ENCODE results near the gene GNAO1. TPM values are rescaled to one million over a fixed set of nuclear protein-coding genes. Genes with fewer than 3 reads are reported as not detected.

GNAO1 gene
- polyA plus RNA-seq, 1 donor, result 1.0 TPM

DNA sequence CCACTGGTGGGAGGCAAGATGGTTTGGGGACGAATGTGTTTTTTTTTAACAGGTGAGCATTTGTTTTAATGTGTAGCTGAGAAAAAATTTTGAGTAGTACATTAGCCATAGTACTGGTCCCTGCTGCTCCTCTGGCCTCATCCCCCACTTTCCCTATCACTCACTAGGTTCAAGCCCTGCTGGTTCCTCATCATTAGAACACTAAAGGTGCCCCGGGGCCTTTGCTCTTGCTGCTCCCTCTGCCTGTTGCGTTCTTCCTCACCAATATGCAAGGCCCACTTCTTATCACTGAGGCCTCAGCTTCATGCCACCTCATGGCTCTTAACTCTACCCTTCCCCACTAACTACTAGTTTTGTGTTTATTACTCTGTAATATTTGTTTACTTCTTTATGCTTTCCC is 74.5 kb downstream of the GNAO1 start:
- no peak for DNase-seq (ENCODE audit: low read depth)

DNA sequence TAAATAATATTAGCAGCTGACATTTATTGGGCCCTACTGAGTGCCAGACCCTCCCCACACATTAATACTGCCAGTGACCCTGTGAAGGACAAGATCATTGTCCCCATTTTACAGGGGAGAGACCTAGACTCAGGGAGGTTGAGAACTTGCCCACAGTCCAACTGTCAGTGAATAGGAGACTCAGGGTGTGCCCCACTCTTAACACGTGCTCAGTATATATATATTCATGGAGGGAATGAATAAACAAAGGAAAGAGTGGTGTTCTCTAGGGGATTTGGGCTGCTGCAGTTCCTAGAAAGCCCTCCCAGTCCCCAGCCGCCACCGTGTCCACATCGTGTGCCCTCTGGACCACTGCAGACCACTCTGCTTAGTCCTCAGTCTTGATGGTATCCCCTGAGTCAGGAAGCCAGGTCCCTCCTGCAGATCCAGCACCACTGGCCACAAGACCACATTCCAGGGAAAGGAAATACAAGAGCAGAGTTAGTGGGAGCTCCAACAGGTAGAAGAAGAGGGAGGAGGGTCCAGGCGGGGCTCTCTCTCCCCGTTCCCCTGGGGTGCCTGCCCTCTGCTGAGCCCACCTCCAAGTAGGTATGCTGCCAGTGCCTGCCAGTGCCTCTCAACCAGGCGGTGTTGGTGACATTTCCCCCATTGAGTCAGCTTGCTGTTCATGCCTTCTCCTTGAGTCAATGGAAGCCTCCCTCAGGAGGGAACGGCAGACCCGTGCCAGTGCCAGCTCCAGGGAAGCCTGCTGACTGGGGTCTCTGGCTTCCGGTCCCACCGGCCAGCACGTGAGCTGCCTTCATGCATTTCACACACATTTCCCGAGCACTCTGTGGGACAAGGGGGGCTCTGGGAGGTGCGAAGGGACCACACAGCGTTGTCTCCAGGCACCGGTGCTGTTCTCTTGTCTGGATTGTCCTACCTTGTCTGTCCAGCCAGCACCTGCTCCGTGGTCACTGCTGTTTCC is 75.6 kb downstream of the GNAO1 start:
- no peak for DNase-seq (ENCODE audit: low read depth)

DNA sequence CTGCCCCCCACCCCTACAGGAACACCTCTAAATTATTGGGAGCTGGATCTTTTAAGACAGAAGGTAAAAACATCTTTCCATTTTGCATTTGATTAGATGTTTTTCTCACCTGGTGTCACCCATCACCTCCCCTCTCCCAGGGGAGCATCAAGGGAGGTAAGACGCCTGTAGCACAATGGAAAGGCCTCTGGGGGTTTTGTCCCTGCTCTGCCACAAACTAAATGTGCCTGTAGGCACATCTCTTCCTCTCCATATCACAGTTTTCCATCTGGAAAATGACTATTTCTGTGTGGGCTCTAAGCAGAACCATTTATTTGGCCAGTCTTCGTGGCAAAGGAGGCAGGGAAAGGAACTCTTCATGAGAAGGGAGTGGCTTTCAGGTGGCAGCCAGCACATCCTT is 76.6 kb downstream of the GNAO1 start:
- DNase-seq (ENCODE audit: low read depth), result no peak

DNA sequence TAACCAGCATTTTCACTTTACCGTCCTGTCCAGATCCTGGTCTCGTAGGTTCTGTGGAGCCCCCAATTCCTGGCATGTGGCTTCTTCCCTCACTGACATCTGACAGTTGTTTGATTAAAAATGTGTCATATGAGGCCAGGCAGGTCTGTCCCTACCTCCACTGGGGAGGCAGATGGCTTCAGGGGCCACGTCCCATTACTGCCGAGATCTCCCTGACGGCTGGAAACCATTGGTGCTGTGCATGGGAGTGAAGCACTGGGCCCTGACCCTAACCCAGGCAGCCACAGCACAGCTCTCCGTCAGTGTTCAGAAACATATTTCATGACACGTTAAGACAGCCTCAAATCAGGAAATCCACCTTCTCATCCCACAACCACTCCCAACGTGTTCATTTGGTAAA is 77.5 kb downstream of the GNAO1 start:
- DNase-seq (ENCODE audit: low read depth), result no peak

DNA sequence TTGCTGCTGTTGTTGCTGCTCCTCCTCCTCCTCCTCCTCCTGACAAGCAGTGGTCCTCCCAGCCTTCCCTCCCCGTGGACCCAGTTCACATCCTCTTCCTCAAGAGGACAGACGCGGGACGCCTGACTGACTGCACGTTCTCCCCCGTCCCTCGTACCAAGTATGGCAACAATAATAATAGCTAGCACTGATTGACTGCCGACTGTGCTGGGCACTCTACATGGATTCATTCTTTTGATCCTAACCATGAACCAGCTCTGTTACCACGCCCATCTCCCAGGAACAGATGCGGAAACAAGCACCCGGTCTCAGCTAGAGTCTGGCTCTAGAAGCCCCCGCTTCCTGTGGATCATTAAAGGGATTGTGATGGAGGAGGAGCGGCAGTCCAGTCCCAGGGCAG is 78.0 kb downstream of the GNAO1 start:
- DNase-seq (ENCODE audit: low read depth), result no peak

DNA sequence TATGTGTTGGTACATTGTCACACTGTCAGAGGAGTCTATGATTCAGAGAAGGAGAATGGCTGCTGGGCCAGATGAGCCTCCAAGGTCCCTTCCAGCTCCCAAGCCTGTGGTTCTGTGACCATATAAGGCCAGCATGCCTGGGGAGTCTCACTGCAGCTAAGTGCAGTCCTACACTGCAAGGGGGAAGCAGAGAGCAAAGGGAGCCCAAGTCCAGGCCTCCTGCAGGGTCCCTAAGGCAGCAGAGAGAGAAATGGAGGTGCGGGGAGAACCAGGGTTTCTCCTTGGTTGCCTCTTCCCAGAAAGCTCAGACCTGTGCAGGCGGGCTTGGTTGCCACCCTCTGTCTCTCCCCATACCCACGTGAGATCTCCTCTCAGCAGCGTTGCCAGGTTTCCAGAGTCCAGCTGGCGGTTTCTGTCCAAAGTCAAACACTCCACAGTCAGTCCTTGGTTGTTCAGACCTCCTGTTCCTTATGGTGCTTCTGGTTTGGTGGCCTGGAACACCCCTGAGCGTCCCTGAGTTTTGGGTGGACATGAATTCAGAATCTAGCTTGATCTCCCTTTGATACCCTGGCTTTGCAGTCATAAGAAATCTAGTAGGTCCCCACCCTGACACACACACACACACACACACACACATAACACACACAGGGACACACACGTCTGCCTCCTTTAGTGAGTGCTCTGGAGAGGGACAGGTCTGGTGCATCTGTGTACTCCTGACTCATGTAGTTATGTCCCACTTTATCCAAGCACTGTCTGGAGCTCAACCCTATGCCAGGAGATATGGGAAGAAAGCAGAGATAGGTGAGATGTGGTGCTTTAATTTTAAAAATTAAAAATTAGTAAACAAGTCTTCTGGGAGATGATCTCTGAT is 78.8 kb downstream of the GNAO1 start:
- DNase-seq (ENCODE audit: low read depth), result no peak

DNA sequence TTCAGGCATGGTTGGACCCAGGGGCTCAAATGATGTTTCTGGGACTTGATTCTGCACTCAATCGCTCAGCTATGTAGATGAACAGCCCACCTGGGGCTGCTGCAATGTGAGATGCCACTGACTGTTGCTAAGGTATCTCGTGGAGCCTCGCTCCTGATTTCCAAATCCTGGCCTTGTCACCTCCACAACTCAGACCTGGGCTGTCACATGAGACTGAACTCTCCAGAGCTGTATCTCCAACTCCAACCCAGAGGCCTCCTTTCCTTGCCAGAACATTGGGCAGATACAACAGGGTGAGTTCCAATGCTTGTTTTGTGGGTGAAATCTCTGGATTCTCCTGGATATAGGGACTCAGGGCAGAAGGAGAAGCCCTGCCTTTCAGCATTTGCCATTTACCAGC is 79.5 kb downstream of the GNAO1 start:
- DNase-seq (ENCODE audit: low read depth), result no peak

DNA sequence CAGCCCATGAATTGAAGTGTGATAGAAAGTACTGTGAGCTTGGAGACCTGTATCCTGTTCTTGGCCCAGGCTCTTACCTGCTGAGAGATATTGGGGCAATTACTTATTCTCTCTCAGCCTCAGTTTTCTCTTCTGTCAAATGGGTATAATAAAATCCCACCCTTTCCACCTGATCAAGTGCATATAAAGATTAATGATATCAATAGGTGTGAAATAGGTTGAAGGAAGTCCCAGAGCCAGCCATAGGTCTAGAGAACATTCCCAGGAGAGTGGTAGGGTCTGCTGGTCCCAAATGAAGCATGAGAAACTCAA is 81.2 kb downstream of the GNAO1 start:
- no peak for DNase-seq (ENCODE audit: low read depth)

DNA sequence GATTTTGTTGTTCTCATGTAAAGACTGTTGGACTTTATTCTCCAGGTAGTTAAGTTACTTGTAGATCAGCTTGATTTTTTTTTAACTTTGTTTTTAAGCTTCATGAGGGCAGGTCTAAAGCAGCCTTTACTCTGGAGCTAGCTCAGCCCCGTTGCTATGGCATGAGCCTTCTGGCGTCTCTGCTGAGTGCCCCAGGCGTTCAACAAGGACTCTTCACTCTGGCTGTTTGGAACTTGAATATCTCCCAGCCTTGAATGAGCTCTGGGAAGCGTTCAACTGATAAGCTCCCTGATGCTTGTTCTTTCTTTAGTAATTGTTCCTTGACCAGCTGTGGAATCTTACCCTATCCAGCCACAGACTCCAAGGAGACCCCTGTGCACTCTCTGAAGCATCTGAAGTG is 82.3 kb downstream of the GNAO1 start:
- no peak for DNase-seq (ENCODE audit: low read depth)

DNA sequence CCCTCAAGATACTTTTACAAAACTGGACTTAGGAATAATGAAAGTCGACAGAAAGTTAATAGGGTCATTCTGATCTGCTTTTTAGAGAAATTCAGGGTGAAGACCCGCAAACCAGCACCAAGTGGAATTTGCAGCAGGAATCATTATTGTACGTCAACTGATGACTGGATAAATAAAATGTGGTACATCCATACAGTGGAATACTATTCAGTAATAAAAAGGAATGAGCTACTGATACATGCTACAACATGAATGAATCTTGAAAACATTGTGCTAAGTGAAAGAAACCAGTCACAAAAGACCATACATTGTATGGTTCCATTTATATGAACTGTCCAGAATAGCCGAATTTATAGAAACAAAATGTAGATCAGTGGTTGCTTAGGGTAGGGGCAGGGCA is 83.1 kb downstream of the GNAO1 start:
- no peak for DNase-seq (ENCODE audit: low read depth)

DNA sequence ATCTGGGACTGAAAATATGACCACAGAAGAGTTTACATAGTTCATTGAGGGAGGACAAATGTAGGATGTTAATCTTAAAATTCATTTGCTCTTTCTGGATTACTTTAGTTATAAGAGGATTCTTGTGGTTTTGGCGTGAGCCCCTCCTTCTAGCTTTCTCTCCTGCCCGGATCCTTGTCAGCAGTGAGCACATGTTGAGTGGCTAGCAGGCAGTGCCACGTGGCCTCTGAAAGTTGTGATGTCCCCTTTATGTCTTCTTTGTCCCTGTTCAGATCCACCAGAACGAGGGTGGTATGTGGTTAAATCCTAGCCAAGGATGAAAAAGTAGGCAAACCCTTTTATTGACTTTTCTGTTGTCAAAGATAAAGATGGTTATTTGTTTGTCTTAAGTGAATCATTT is 83.8 kb downstream of the GNAO1 start:
- no peak for DNase-seq (ENCODE audit: low read depth)

DNA sequence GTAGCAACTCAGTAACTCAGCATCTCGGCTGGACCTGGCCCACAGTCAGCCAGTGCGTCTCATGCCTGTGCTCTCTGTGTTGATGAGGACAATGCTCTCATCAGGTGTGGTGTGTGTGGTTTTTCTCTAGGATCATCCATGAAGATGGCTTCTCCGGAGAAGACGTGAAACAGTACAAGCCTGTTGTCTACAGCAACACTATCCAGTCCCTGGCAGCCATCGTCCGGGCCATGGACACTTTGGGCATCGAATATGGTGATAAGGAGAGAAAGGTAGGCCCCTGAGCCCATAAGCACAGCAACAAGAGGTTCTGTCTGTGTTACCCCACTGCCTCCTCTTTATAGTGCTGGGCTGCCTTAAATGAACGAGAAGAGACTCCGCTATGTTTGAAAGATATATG is 84.5 kb downstream of the GNAO1 start:
- DNase-seq (ENCODE audit: low read depth), result no peak

DNA sequence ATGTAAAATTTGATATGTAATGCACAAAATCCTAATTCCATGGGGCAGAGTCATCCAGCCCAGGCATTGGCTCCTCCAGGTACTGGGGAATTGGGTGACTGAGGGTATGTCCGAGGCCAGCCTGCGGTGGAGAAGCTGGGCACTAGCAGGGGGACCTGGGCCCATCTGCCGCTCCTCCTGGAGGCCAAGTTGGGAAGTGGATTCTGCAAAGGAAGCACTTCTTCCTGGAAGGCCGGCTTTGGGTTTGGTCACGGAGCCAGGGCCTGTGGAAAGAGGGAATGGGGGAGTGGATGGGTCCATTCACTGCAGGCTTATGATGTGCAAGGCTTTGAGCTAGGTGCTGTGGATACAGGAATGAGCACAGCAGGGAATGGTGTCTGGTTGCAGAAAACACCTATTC is 85.8 kb downstream of the GNAO1 start:
- DNase-seq (ENCODE audit: low read depth), result no peak

DNA sequence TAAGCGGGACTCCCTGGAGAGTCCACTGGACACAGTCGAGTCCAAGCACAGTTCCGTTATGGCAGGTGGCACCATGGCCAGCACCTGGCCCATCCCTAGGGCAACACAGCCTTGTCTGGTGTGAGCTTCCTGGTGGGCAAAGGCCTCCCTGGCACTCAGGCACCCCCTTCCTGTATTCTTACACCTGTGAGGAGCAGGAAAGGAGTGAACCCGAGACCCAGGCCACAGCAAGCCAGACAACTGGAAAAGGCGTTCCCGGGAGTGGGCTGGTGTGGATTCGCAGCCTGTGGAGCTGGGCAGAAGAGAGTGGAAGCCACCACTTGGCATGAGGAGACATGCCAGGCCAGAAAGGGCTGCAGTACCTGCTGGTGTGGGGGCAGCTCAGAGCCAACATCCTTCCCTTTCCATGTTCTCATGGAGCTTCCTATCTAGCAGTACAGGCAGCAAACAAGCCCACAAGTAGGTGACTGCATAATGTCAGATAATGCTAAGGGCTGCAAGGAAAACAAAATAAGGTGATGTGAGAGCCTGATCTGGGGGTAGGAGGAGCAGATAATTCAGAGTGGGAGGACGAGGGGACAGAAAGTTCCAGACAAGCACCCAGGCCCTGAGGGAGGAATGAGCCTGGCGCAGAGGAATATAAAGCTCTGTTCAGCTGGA is 87.0 kb downstream of the GNAO1 start:
- no peak for DNase-seq (ENCODE audit: low read depth)

DNA sequence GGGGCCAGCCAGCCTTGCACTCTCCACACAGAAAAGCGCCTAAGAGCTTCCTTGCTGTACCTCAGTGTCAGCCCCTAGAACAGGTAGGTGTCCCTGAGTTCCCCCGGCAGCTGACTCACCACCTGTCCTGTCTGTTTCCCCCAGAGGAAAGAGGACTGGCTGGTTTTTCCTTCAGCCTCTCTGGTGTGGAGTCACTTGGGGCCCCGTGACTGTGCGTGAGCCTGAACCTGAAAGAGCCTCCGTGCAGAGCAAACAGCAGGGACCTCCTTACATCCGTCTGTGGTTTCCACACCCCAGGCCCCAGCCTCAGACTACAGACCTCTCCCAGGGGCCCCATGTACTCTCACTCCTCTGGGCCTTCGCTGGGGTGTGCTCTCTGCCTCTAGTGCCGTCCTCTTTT is 87.8 kb downstream of the GNAO1 start:
- DNase-seq (ENCODE audit: low read depth), result no peak

DNA sequence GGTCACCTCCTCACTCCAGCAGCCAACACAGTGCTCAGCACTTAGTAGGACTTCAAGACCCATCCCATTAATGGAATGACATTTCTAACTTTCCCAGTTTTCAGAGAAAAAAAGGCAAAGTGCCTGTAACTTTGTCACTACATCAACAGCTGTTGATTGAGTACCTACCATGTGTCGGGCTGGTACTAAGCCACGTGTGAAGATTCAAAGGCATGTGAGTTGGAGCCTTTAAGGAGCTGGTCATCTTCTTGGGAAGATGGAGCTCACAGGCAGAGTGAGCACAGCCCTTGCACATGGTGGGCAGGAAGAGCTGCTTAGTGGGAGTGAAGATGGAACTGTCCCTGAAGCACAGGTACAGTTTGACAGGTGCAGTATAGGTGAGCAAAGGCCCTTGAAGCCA is 88.6 kb downstream of the GNAO1 start:
- no peak for DNase-seq (ENCODE audit: low read depth)

DNA sequence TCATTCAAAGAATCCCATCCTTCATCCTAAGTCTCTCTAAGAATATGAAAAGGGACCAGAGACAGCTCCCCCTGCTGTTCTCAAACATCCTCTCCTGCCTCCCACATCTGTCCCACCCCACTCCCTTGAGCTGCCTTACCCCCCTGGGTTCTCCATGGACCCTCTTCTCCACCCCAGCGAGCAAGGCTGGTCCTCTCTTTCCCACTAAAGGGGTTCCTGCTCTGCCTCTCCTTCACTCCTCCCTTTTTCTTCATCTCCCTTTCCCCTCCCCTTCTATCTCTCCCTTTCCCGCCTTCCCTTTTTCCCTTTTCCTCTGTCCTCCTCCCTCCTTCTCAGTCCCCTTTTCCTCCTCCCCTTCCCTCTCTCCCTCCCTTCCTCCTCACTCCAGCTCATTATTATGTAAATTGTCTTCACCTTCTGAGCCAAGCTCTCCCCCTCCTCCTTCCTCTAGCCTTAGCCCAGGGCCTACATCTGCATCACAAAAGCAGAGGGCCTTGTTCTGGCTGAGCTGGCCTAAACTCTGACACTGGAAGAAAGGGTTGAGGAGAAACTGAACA is 90.0 kb downstream of the GNAO1 start:
- no peak for DNase-seq (ENCODE audit: low read depth)

DNA sequence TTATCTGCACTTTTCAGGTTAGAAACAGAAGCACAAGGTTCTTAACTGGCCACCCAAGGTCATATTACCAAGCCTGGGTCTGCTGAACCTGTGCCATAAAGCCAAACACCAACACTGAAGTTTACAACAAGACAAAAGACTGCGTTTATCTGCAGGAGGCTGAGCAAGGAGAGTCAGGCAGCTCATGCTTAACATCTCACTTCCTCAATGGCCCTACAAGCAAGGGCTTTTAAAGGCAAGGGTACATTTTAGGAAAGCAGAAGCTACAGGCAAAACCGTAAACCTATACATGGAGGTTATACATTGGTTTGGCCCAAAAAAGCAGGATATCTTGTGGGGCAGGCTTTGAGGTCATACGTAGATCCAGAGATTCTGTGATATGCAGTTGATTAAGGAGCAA is 91.2 kb downstream of the GNAO1 start:
- DNase-seq (ENCODE audit: low read depth), result no peak

DNA sequence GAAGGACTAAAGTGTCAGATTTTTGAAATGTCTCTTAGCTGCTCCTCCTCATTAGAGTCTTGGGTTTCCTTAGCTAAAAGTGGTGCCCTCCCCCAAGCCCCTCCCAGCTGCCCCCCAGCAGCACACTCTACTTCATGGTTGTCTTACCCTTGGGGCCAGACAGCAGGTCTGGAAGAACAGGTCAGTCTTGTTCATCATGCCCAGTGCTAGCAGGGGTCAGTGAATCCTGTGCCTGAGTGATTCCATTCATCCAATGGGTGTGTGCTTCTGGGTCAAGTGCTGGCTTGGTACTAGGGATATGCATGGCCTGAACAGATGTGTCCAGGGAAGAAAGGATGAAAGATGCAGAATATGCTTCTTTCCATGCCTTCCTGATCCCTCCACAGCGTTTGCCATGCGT is 93.2 kb downstream of the GNAO1 start:
- no peak for DNase-seq (ENCODE audit: low read depth)

DNA sequence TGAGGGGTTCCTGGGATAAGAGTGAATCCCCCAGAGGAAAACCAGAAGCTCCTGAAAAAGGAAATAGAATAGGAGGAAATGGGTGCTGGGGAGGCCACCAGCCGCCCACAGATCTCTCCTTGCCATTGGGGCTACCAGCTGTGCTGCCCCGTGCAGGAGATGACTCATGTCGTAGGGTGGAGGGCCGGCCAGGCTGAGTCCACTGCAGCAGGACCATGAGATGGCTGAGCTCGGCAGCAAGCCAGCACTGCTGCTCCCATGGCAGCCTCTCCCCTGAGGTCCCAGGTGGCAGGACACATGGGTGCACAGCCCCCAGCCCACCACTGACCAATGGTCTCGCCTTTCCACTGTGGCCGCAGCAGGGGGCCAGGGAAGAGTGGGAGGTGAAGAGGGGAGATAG is 95.5 kb downstream of the GNAO1 start:
- DNase-seq (ENCODE audit: low read depth), result no peak

DNA sequence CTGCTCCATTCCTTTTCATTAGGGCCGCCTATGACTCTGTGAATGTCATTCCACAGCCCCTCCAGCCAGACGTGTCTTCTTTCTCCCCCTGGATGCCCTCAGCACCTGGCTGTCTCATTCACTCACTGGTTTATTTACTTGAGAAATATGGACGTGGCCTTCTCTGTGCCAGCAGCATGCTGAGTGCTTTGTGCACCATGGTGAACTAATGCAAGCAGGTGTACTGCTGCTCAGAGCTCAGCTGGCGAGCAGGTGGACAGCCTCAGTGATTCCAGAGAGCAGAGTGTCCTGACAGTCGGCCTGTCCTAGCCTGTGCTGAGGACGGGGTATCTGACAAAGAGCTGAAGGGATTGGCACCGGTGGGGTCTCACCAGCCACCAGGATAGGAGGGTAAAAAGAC is 96.7 kb downstream of the GNAO1 start:
- DNase-seq (ENCODE audit: low read depth), result no peak

DNA sequence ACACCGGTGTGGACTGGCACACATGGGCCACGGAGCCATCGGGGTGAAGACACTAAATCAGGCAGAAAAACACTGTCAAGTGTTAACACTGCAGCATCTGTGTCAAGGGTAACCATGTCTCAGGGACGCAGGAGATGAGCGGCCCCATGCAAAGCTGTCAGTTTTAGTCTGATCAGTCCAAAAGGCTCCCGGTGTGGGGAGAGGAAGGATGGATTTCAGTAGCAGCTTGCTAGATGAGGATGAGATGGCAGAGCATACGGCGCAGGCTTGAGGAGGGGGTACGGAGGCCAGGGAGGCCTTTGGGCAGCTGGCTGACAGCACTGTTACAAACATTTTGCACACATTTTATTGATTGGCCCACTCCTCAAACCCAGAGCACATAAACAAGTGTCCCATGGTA is 98.1 kb downstream of the GNAO1 start:
- DNase-seq (ENCODE audit: low read depth), result no peak

All from forelimb muscle (tissue), 1 donor.